GM20000 (cell line): ENCODE measurements around the gene DNTTIP2.
"Not testable (repeated sequence)": the region's sequence is repeated elsewhere in the genome, so short reads cannot be mapped to it uniquely, and the experiment has no call there.

ENCODE experiments used
- DNase-seq: peaks from one replicate; pipeline ENCODE4 v3.0.0; 2012; ENCODE audit warnings: low spot score
- CTCF ChIP-seq: IDR thresholded peaks from 2 replicates; pipeline ENCODE4 v1.5.1; 2012; ENCODE audit warnings: mild to moderate bottlenecking, control low read depth; ENCODE audit errors: extremely low read depth, missing control alignments

The DNTTIP2 gene

GRCh38 chr1:93878889-93879586 is at the start of gene DNTTIP2:
TSS of gene DNTTIP2 (minus strand) at chr1:93879206. CDS start at chr1:93879148, 58 bp downstream.
- no peak for TF ChIP-seq CTCF
- DNase-seq = peak; percentile 88

GRCh38 chr1:93925206-93925605 is 46.2 kb upstream of the DNTTIP2 start:
- DNase-seq = no peak
- TF ChIP-seq CTCF = no peak

GRCh38 chr1:93919780-93920179 is 40.8 kb upstream of the DNTTIP2 start:
- no peak for DNase-seq
- no peak for TF ChIP-seq CTCF

- DNase-seq = no peak
- no peak for TF ChIP-seq CTCF
These were observed 38.3 kb upstream of the DNTTIP2 start for GRCh38 chr1:93917302-93917701.

GRCh38 chr1:93910880-93911279 is 31.9 kb upstream of the DNTTIP2 start:
- DNase-seq = not testable (repeated sequence)

GRCh38 chr1:93910305-93910704 is 31.3 kb upstream of the DNTTIP2 start:
- no peak for TF ChIP-seq CTCF
- no peak for DNase-seq

GRCh38 chr1:93909146-93910050 is 30.4 kb upstream of the DNTTIP2 start, which contains the start of gene GCLM:
TSS of gene GCLM (minus strand) at chr1:93909430. CDS start at chr1:93909163, 267 bp downstream.
- peak; percentile 95 for DNase-seq
- TF ChIP-seq CTCF = peak; percentile 94
